ENCODE measurements around the gene NRSN1.

- no peak for TF ChIP-seq CTCF (IDR thresholded peaks at IDR 0.05)
- no peak for TF ChIP-seq POLR2A (IDR thresholded peaks at IDR 0.05)
- TF ChIP-seq POLR2AphosphoS5 (IDR thresholded peaks at IDR 0.05): no peak
These were observed 70.0 kb downstream of the NRSN1 start for GRCh38 chr6:24195836-24196597.
